ENCODE results near the gene GPR21. TPM values are rescaled to one million over a fixed set of nuclear protein-coding genes. Genes with fewer than 3 reads are reported as not detected.

The GPR21 gene
- total RNA-seq, 1 experiment from 2014 or later = 0.63 TPM

DNA sequence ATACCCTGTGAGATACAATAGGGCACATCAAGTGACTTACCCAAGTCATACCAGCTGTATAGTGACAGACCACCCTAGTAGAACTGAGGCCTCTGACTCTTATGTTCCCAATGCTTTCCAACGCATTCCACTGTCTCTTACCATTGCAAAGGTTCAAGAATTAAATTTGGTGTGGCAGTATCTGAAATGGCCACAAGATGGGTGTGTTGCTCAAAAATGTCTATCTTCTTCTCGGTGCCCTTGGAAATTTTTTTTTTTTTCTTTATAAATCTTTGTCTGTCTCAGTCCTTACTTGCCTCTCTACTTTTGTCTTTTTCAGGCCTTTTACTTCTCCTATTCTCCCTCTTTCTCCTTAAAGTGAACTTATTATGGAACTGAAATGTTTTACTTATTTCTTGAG is 48.4 kb downstream of the GPR21 start:
- POLR2A ChIA-PET = no interaction called here
- Mint-ChIP-seq H3K4me1 (peaks cover 36% of the 10 kb centered on the region), H3K9me3 (no peaks in the 10 kb centered on the region), H3K36me3 (peaks cover 44% of the 10 kb centered on the region), H3K27me3 (ENCODE audit: low read depth) (no peaks in the 10 kb centered on the region), H3K4me3 (no peak overlapping the region), H3K27ac (no peak overlapping the region)
- TF ChIP-seq TEAD4 (CRISPR knock-in tag; IDR thresholded peaks at IDR 0.05) = no peak
- TF ChIP-seq, protein P1, sequence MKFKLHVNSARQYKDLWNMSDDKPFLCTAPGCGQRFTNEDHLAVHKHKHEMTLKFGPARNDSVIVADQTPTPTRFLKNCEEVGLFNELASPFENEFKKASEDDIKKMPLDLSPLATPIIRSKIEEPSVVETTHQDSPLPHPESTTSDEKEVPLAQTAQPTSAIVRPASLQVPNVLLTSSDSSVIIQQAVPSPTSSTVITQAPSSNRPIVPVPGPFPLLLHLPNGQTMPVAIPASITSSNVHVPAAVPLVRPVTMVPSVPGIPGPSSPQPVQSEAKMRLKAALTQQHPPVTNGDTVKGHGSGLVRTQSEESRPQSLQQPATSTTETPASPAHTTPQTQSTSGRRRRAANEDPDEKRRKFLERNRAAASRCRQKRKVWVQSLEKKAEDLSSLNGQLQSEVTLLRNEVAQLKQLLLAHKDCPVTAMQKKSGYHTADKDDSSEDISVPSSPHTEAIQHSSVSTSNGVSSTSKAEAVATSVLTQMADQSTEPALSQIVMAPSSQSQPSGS (CRISPR knock-in tag; IDR thresholded peaks at IDR 0.05; ENCODE audit: borderline replicate concordance, low read depth) = no peak
- TF ChIP-seq USF1 (CRISPR knock-in tag; IDR thresholded peaks at IDR 0.05) = no peak
- TF ChIP-seq, protein P2, sequence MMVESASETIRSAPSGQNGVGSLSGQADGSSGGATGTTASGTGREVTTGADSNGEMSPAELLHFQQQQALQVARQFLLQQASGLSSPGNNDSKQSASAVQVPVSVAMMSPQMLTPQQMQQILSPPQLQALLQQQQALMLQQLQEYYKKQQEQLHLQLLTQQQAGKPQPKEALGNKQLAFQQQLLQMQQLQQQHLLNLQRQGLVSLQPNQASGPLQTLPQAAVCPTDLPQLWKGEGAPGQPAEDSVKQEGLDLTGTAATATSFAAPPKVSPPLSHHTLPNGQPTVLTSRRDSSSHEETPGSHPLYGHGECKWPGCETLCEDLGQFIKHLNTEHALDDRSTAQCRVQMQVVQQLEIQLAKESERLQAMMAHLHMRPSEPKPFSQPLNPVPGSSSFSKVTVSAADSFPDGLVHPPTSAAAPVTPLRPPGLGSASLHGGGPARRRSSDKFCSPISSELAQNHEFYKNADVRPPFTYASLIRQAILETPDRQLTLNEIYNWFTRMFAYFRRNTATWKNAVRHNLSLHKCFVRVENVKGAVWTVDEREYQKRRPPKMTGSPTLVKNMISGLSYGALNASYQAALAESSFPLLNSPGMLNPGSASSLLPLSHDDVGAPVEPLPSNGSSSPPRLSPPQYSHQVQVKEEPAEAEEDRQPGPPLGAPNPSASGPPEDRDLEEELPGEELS (CRISPR knock-in tag; IDR thresholded peaks at IDR 0.05) = no peak
- TF ChIP-seq HMGXB4 (CRISPR knock-in tag; IDR thresholded peaks at IDR 0.05) = no peak
- TF ChIP-seq RELA (CRISPR knock-in tag; IDR thresholded peaks at IDR 0.05; ENCODE audit: borderline replicate concordance) = no peak
- TF ChIP-seq, protein P3, sequence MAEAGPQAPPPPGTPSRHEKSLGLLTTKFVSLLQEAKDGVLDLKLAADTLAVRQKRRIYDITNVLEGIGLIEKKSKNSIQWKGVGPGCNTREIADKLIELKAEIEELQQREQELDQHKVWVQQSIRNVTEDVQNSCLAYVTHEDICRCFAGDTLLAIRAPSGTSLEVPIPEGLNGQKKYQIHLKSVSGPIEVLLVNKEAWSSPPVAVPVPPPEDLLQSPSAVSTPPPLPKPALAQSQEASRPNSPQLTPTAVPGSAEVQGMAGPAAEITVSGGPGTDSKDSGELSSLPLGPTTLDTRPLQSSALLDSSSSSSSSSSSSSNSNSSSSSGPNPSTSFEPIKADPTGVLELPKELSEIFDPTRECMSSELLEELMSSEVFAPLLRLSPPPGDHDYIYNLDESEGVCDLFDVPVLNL (CRISPR knock-in tag; IDR thresholded peaks at IDR 0.05; ENCODE audit: borderline replicate concordance, low read depth) = no peak
- TF ChIP-seq, protein P4, sequence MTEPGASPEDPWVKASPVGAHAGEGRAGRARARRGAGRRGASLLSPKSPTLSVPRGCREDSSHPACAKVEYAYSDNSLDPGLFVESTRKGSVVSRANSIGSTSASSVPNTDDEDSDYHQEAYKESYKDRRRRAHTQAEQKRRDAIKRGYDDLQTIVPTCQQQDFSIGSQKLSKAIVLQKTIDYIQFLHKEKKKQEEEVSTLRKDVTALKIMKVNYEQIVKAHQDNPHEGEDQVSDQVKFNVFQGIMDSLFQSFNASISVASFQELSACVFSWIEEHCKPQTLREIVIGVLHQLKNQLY (CRISPR knock-in tag; IDR thresholded peaks at IDR 0.05) = no peak
- TF ChIP-seq PRRX2 (CRISPR knock-in tag; IDR thresholded peaks at IDR 0.05) = no peak
- TF ChIP-seq SOX15 (CRISPR knock-in tag; IDR thresholded peaks at IDR 0.05) = no peak
- TF ChIP-seq NFYB (CRISPR knock-in tag; conservative IDR thresholded peaks at IDR 0.05; ENCODE audit: low read depth) = no peak
- no peak for TF ChIP-seq IRF1 (CRISPR knock-in tag; IDR thresholded peaks at IDR 0.05)
- CTCF ChIA-PET = interaction anchor here (0.7 to 2.4 kb wide), 4 partner anchors 8 to 268 kb away, joined by 3 to 17 read pairs (median 5); no protein-coding TSS in a partner anchor
- peak; percentile 79 for ATAC-seq
- DNase-seq (ENCODE audit: low spot score) = no peak

DNA sequence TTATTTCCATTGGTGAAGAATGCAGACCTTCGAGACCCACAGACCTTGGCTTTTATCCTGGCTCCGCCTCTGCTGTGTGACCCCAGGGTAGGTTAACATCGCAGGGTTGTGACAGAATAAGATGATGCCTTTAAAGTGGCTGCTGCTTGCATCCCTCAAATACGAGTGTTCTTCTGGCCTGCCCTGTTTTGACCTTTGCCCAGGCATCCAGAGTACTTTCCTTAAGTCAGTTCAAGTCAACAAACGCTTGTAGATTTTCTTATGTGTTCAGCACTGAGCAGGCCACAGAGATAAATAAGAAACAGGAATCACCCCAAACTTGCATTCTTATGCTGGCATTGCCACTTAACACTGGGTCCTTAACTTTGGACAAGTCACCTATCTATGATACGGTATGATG is 50.2 kb downstream of the GPR21 start:
- no peak for DNase-seq (ENCODE audit: low spot score)
- Mint-ChIP-seq H3K9me3 (no peaks in the 10 kb centered on the region), H3K27ac (no peak overlapping the region), H3K4me1 (peaks cover 27% of the 10 kb centered on the region), H3K4me3 (no peak overlapping the region), H3K27me3 (ENCODE audit: low read depth) (no peaks in the 10 kb centered on the region), H3K36me3 (peaks cover 43% of the 10 kb centered on the region)
- CTCF ChIA-PET = interaction anchor here (1.5 to 2.4 kb wide), 2 partner anchors 141 to 266 kb away, joined by 8 to 10 read pairs; no protein-coding TSS in a partner anchor
- POLR2A ChIA-PET = no interaction called here
- ATAC-seq = no peak
- no peak for TF ChIP-seq SOX15 (CRISPR knock-in tag; IDR thresholded peaks at IDR 0.05)
- TF ChIP-seq, protein P1 (CRISPR knock-in tag; IDR thresholded peaks at IDR 0.05; ENCODE audit: borderline replicate concordance, low read depth) = no peak
- TF ChIP-seq E2F5 (CRISPR knock-in tag; IDR thresholded peaks at IDR 0.05) = no peak
- TF ChIP-seq NFATC4 (CRISPR knock-in tag; IDR thresholded peaks at IDR 0.05) = no peak
- TF ChIP-seq GTF2I (CRISPR knock-in tag; conservative IDR thresholded peaks at IDR 0.05) = no peak
- no peak for TF ChIP-seq GABPB1 (CRISPR knock-in tag; IDR thresholded peaks at IDR 0.05)
- TF ChIP-seq SMAD3 (CRISPR knock-in tag; IDR thresholded peaks at IDR 0.05; ENCODE audit: borderline replicate concordance) = no peak
- TF ChIP-seq, protein P5, sequence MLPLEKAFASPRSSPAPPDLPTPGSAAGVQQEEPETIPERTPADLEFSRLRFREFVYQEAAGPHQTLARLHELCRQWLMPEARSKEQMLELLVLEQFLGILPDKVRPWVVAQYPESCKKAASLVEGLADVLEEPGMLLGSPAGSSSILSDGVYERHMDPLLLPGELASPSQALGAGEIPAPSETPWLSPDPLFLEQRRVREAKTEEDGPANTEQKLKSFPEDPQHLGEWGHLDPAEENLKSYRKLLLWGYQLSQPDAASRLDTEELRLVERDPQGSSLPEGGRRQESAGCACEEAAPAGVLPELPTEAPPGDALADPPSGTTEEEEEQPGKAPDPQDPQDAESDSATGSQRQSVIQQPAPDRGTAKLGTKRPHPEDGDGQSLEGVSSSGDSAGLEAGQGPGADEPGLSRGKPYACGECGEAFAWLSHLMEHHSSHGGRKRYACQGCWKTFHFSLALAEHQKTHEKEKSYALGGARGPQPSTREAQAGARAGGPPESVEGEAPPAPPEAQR (CRISPR knock-in tag; IDR thresholded peaks at IDR 0.05) = no peak
- no peak for TF ChIP-seq FOXP1 (CRISPR knock-in tag; IDR thresholded peaks at IDR 0.05; ENCODE audit: borderline replicate concordance)
- TF ChIP-seq IRF1 (CRISPR knock-in tag; IDR thresholded peaks at IDR 0.05) = no peak
- no peak for TF ChIP-seq USF1 (CRISPR knock-in tag; IDR thresholded peaks at IDR 0.05)

Data from WTC11 (cell line).